ENCODE results near the gene GALNT14.

DNA sequence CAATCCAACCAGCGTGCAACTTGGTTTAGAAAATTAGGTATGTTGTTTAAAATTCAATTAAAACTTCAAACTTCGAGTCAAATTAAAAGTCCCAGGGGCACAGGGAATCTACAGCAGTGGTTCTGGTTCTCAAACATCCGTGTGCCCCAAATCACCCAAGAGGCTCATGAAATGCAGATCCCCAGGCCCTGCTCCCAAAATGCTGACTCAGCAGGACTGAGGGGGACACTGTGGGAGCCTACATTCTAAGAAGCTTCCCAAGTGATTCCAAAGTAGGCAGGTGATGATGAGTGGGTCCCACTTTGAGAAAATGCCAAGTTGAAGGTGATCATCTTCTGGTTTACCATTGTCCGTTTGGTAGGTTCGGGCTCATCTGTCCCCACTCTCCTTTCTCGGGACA lies 82.3 kb downstream of the GALNT14 start:
- TF ChIP-seq POLR2A (IDR thresholded peaks at IDR 0.05) = no peak
- TF ChIP-seq, protein P1, sequence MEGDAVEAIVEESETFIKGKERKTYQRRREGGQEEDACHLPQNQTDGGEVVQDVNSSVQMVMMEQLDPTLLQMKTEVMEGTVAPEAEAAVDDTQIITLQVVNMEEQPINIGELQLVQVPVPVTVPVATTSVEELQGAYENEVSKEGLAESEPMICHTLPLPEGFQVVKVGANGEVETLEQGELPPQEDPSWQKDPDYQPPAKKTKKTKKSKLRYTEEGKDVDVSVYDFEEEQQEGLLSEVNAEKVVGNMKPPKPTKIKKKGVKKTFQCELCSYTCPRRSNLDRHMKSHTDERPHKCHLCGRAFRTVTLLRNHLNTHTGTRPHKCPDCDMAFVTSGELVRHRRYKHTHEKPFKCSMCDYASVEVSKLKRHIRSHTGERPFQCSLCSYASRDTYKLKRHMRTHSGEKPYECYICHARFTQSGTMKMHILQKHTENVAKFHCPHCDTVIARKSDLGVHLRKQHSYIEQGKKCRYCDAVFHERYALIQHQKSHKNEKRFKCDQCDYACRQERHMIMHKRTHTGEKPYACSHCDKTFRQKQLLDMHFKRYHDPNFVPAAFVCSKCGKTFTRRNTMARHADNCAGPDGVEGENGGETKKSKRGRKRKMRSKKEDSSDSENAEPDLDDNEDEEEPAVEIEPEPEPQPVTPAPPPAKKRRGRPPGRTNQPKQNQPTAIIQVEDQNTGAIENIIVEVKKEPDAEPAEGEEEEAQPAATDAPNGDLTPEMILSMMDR (IDR thresholded peaks at IDR 0.05) = no peak
- TF ChIP-seq EP300 (IDR thresholded peaks at IDR 0.05) = no peak

Data from ovary (tissue), 3 donors.